Measurements from ENCODE around the gene FBXL16.

The FBXL16 gene

DNA sequence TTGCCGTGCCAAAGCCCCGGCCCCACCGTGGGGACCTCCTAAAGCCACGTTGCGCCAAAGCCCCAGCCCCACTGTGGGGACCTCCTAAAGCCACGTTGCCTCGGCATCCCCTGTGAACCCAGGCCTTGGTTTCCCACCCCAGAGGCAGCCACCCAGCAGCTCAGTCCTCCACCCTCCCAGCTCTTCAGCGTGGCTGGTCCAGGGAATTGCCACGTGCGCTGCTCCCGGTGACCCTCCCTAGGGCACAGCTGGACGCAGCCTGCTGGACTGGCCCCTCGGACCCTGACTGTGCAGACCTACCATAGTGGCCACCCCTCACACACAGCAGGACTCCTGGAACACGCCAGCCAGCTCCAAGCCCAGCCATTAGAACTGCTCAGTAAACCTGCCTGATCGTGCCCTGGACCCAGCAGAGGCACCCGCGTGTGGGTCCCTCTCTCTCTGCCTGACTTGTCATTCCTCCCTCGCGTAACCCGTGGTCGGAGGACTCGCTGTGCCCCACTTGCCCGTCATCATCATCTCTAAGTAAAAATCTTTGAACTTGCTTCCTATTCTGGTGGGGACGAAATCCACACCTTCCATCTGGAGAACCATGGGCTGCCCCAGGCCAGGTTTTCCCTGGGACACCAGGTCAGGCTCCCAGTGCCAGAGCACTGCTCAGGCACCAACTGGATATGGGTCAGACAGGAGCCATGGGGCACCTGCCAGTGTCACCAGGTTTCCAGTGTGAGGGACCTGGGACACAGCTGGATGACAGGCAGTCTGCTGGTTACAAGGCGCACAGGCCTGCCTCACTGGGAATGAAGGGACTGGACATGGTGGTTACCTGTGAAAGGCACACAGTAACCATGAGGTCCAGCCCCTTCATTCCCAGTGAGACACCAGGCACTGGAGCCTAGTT is 29.6 kb upstream of the FBXL16 start:
- DNase-seq (ENCODE audit: low read depth), result no peak

DNA sequence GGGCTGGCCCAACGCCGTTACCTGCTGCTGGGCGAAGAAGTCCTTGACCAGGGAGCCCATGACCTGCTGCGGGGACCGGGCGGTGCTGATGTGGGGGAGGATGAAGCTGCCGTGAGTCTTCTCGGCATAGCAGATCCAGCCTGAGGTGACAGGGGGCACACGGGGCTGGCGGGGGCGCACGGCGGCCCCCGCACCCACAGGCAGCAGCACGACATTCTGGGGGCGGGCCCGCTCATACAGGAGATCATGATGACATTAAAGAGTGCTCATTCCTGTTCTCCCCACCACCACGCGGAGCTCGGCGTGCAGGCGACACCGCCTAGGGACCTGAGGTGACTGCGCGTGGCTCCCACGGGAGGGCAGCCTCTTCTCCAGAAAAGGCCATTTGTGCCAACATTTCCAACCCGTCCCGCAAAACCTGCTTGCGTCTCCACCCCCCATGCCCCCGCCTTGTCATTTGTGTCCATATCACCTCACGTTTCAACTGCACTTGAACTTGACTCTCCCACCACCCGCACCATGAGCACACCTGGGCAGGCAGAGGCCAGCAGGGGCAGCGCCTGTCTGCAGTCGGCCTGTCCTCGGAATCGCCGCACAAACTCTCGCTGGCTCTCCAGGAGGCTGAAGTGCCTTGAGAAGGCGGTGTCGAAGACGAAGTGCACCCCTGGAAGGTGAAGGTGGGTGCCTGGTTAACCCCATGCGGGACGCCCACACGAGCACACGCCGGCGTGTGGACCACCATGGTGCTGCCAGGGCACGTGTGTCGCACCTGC is 28.8 kb upstream of the FBXL16 start:
- DNase-seq (ENCODE audit: low read depth), result no peak

DNA sequence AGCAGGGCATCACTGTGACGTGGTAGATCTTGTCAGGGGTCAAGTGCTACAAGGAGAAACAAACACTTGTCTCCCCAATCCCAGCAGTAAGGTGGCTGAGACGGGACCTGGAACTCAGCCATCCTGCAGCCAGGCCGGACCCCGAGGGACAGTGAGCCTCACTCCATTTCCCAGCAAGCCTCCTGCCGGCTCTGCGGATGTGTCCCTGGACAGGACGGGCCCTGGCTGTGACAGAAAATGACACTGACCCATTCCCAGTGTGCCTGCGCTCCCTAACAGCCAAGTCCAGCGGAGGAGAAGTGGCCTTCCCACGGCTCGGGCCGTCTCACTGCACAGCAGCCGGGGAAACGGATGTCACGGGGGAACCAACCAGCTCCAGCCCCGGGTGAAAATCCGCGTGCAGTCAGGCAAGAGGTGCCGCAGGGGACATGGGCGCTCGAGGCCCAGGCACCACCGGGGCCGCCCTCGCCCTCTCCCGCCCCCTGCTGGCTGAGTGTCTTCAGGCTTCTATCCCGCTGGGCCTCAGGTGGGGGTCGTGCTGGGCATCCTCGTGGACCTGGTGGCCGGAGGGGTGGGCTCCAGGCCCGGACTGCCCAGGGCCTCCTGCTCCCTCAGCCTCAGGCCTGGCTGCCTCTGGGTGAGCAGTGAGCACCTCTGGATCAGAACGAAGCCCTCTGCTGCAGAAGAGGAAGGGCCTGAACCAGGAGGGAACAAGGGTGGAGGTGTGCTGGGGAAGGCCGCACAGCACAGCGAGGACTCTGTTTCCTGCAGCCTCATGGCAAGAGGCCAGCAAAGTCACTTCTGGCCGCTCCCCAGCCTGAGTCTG is 28.0 kb upstream of the FBXL16 start:
- DNase-seq (ENCODE audit: low read depth), result no peak

DNA sequence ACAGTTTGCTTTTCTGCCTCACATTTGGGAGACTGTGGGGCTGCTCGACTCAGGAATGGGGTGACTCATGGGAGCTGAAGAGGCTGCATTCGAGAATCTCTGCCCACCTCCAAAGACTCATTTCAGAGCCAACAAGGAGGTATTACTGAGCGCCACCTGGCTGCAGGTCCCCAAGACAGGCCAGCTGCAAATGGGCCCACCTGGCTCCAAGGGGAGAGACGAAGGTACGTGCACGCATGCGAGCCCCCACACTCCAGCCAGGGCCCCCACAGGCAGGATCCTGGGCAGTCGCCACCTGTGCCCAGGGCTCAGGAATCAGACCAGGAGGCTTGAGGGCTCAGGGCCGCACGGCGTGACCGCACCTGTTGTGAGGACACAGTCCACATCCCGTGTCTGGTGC is 27.3 kb upstream of the FBXL16 start:
- DNase-seq (ENCODE audit: low read depth), result no peak

DNA sequence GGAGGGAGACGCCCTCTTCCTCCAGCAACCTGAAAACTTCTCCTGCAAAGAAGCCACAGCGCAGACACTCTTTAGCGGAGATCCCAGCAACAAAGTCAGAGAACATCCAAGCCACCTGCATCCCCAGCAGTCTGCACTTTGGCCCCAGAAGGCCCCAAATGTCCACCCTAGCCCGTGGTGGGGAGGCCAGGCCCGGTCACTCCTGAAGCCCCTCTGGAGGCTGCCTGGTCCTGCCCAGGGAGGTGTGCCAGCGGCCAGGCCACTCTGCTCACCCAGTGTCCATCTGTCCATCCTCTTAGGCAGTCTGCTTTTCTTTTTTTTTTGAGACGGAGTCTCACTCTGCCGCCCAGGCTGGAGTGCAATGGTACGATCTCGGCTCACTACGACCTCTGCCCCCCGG is 26.7 kb upstream of the FBXL16 start:
- no peak for DNase-seq (ENCODE audit: low read depth)

DNA sequence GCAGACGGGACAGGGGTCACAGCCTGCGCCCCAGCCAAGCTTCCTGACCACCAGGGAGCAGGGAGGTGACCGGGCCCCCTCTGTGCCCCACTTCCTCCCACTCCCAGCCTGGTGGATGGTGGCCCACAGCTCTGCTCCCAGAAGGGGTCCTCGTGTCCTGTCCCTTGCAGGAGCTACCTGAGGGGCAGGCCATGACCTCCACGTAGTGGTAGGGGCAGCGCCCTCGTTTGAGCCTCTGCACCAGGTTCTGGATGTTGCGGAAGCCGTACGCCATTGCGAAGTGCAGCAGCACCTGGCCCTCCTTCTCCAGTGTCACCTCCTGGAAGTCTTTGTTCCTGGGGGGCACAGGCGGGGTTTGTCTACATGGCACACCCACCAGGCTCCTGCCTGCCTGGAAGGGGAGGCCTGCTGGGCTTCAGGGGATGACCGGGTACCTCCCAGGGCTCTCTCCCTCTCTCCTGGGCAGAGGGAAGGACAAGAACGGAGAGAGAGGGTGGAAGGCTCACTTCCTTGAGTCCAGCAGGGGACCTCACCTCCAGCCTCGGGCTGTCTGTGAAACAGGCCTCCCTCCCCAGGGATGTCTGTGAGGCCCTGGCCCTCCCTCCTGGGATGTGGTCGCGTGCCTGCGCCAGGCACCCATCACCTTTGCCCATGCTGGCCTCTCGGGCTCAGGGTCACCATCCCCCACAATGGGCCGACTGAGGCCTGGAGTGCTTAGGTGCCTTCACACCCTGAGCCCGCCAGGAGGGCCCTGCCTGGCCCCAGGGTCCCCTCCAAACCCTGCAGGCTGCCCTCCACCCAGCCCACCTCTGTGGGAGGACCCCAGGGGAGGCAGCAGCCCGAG is 25.3 kb upstream of the FBXL16 start:
- no peak for DNase-seq (ENCODE audit: low read depth)

DNA sequence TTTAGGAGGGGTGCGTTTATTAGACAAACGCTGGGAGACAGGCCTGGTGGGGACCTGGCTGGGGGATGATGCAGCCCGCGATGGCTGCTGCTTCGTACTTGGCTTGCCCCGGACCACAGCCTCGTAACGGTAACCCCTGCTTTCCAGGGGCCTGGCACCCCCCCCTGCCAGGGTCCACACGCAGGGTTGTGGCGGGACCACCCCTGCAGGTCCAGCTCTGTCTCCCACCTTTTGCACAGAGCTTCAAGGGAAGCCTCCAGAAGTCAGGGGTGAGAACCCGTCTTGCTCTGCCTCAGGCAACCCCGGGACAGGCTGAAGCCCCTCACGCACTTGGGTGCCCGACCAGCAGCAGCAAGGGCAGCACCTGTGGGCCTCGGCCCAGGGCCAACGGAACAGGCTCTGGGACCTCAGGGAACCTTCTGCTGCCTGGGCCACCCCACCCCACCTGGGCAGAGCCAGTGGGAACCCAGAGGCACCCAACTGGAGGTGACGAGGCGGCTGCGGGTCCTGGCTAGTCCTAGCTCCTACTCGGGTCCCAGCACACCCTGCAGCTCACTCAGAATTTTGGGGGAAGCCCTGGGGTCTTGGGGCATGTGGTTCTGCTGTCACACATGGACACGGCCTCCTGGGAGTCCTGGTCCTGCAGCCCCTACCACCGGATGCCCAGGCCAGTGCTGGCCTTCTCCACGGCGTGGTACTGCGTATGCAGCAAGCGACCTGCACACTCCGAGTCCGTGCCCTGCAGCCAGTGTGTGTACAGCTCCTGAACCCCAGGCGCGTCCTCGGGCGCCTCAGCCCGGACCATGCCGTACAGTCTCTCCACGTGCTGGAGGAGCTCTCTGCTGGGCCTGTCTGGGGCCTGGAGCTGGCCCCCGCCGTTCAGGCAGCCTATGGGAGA is 24.4 kb upstream of the FBXL16 start:
- no peak for DNase-seq (ENCODE audit: low read depth)

DNA sequence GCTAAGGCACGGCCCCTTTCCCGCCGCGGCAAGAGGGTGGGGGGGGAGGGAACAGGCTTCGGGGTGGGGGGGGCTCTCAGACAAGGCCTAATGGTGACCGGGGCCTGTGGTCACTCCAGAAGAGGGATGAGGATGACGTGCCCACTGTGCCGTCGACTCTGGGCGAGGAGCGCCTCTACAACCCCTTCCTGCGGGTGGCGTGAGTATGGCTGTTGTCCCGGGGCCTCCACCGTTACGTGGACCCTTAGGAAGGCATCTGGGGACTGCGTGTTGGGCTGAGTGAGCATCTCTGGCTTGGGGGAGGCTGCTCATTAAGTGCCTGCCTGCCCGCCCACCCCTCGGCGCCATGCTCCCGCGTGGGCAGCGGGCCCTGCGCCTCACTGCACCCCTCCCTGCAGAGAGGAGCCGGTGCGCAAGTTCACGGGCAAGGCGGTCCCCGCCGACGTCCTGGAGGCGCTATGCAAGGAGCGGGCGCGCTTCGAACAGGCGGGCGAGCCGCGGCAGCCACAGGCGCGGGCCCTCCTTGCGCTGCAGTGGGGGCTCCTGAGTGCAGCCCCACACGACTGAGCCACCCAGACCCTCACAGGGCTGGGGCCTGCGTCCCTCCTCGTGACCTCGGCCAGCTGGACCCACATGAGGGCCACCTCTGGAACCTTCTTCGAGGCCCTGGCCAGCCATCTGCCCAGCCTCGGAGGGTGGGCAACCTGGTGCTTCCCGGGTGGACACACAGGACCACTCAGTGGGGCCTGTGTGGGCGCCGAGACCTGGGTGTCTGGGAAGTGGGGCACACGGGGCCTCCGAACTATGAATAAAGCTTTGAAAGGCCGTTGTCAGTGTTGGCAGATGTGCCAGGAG is 23.5 kb upstream of the FBXL16 start:
- DNase-seq (ENCODE audit: low read depth), result no peak

DNA sequence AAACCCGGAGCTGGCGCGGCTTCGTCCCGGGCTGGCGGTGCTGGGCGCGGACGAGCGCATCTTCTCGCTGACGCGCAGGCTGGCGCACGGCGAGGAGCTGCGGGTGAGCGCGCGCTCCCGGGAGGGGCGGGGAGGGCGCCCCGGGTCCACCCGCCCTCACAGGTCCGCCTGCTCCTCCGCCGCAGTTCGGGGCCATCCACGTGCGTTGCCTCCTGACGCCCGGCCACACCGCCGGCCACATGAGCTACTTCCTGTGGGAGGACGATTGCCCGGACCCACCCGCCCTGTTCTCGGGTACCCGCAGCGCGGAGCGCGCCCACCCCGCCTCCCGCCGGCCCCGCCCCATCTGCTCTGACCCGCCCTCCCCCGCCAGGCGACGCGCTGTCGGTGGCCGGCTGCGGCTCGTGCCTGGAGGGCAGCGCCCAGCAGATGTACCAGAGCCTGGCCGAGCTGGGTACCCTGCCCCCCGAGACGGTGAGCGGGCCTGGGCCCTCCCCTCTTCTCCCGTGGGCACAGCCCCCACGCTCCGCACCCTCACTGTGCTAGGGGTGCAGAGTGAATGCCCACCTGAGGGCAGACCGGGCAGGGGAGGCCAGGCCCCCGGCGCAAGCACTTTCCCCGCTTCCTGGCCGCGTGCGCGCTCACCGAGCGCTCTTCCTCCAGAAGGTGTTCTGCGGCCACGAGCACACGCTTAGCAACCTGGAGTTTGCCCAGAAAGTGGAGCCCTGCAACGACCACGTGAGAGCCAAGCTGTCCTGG is 22.7 kb upstream of the FBXL16 start:
- peak; percentile 74 for DNase-seq (ENCODE audit: low read depth)

DNA sequence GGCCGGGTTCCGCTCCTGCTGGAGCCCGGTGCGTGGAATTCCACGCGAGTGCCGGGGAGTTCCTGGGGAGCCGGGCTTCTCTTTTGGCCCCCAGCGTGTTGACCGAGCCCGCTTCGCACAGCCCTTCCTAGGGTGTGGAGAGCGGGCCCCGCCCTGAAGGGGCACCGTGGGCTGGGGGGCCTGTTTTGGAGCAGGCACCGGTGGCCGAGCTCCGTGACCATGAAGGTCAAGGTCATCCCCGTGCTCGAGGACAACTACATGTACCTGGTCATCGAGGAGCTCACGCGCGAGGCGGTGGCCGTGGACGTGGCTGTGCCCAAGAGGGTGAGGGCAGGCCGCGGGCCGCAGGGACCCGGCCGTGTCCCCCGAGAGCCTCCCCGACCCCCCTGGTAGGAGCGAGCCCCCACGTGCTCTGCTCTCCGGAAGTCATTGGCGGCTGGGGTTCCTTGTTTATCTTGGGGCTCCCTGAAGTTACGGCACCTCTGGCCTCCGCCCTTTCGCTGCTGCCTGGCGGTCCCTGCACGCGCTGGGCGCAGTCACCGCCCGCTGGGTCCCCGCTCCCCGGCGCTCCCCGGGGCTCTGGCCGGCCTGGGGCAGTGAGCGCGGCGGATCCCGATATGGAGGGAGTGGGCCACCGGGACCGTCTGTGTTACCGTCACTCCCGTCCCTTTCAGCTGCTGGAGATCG is 21.8 kb upstream of the FBXL16 start:
- DNase-seq (ENCODE audit: low read depth), result no peak

DNA sequence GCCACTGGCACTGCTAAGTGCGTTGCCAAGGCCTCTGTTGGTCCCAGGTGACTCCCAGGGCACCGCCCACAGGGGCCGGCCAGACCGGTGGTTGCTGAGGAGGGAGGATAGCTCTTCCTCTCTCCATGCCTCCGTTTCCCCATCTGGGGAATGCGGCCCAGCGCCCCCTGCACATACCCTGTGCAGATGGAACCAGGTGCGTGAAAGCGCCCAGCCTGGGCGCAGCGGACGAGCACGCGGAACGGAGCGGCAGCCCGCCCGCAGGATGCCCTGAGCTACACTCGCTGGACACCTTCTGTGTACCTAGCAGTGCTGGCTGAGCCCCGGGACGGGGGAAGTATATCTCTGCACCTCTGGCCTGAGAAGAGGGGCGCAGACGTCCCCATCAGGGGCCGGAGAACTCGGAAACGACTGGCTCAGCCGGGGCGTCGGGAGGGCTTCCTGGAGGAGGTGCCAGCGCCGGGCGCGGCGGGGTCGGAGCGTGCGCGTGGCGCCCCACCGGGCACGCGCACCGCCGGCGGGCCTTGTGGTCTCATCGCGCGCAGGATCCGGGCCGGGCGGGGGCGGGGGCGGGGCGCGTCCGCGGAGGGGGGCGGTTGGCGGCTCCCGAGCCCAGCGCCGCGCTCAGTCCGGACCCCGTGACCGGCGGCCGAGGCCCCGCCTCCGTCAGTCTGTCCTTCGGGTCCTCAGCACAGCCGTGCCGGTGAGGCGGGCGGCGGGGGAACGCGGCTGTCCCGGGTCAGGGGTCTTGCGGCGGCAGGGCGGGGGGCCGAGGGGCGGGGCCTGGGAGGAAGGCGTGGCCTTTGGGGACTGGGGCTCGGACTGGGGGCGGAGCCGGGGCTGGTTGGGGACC is 21.1 kb upstream of the FBXL16 start, which contains the start of the genes CCDC78 and HAGHL:
Gene CCDC78 (minus strand): TSS at position 6 of the 853 bp plus-strand sequence. CDS start 76 bp downstream, outside the sequence.
Gene HAGHL (plus strand): TSS at position 669 of the 853 bp plus-strand sequence. CDS start 404 bp downstream, outside the sequence.
- DNase-seq (ENCODE audit: low read depth), result no peak

DNA sequence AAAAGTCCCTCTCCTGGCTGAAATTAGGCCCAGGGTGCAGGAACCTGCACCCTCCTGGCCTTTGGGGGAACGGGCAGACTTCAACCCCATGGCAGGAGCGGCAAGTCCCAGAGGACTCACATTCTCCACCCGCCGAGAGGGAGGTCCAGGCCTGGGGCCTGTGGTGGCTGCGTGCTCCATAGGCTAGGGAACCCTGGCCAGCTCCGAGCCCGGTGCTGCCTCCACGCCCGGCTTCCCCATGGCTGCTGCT is 20.5 kb upstream of the FBXL16 start:
- no peak for DNase-seq (ENCODE audit: low read depth)

DNA sequence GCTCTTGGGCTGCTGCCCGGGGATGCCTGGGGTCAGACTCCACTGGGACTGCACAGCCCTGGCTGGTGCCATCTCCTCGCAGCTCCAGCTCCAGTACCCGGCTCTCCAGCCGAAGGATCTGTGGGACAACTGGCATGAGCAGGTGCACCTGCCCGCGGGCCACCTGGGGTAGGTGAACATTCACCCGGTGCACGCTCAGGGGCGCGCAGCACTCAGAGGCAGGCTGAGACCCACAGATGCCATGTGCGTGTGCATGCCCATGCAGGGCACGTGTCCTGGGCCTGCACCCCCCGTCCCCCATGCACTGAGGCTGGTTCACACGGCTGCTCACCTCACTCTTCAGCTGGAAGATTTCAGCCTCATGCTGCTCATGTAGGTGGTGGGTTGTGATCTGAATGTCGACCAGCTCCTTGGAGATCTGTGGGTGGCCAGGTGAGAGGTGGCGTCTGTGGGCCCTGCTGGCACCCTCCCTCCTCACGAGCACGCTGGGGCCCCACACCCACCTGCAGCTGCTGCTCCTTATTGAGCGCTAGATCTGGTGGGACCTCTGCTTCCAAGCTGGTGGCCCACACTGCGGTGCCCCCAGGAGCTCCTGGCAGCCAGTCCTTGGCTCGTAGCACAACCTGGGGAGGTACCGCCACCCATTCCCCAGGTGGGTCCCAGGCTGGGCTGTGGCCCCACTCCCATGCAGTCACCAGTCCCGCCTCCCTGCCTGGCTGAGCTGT is 20.0 kb upstream of the FBXL16 start:
- DNase-seq (ENCODE audit: low read depth), result no peak

DNA sequence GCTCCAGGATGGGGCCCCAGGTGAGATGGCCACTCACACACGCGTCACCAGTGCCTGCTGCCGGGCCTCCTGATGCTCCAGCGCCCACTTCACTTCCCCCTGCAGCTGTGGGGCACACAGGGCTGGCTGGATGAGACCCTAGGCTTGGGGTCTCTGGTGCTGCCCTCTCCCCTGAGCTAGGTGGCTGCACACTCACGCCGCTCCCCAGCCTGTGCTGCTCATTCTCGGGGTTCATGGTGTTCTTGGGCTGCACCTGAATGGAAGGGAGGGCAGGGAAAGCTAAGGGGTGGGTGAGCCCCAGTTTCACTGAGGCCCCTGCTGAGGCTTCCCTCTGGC is 19.4 kb upstream of the FBXL16 start:
- no peak for DNase-seq (ENCODE audit: low read depth)

DNA sequence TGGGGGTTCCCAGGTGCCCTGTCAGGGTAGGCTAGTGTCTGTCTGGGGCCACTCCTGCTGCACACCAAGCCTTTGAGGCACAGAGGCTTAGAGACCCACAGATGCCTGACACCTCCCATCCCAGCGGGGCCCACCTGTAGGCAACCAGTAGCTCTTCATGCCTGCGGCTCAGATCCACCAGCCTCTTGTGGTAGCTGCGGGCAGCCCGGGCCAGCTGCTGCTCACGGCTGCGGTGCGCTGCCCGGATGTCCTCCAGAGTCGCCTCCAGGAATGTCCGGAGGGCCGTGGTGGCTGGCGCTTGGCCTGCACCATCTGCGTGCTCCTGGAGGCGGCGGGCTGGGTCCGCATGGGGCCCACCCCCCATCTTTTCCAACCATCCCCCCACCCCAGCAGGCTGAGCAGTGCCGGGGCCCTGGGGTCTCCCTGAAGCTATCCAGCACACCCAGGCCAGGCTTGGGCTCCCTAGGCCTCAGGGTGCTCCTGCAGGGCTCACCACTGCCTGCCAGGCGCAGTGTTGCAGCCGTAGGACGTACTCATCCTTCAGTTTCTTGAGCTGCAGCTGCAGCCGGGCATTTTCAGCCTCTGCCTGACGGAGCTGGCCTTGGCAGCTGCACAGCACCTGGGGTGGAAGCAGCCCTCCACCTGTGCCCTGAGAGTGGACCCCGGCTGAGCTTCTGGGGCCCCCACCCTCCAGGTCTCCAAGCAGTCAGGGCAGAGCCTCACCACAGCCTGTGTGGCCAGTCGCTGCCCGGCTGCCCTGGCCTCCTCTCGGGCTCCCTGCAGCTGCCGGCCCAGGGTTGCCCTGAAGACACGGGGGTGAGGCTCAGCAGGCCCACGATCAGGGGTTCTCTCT is 18.8 kb upstream of the FBXL16 start:
- DNase-seq (ENCODE audit: low read depth), result no peak

DNA sequence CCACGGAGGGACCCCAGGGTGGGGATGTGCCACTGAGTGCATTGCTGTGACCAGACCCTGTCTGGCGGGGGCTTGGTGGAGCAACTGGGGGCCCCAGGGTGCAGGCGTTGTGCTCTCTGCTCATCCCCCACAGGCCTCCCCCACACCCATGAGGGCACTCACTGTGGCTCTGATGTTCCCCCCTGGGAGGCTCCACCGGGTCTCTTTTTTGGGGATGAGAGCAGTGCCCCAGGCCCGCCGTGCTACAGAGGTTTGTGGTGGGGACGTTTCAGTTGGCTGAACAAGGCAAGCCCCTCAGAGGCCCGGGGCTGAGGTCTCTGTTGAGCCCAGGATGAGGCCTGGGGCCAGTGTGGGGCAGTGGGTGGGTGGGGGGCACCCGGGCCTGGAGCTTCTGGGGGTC is 18.1 kb upstream of the FBXL16 start:
- no peak for DNase-seq (ENCODE audit: low read depth)
